Measurements from ENCODE around the gene BICDL1. TPM values are rescaled to one million over a fixed set of nuclear protein-coding genes. Genes with fewer than 3 reads are reported as not detected.

The BICDL1 gene
- polyA plus RNA-seq, 4 donors: 29.9 to 39.4 (median 33.3) TPM

DNA sequence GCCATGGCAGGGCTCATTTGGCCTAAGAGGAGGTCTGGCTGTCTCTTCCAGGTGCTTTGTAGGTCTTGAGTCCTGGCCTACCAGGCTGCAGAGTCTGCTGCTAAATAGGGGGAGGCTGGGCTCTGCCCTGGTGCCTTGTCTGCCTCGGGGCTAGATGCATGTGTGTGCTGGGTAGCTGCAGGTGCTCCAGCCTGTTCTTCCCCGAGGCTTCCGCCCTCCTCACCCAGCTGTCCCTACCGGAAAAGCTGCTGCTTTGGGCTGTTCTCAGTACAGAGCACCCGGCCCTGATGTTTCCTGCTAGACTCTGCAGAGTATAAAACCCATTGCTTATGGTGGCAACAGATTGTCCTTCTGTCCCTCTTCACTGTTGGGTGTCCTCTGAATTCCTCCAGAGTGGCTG, 89.8 kb downstream of the BICDL1 start:
- no peak for DNase-seq (ENCODE audit: low read depth in 4 of 4, low spot score in 3 of 4)

DNA sequence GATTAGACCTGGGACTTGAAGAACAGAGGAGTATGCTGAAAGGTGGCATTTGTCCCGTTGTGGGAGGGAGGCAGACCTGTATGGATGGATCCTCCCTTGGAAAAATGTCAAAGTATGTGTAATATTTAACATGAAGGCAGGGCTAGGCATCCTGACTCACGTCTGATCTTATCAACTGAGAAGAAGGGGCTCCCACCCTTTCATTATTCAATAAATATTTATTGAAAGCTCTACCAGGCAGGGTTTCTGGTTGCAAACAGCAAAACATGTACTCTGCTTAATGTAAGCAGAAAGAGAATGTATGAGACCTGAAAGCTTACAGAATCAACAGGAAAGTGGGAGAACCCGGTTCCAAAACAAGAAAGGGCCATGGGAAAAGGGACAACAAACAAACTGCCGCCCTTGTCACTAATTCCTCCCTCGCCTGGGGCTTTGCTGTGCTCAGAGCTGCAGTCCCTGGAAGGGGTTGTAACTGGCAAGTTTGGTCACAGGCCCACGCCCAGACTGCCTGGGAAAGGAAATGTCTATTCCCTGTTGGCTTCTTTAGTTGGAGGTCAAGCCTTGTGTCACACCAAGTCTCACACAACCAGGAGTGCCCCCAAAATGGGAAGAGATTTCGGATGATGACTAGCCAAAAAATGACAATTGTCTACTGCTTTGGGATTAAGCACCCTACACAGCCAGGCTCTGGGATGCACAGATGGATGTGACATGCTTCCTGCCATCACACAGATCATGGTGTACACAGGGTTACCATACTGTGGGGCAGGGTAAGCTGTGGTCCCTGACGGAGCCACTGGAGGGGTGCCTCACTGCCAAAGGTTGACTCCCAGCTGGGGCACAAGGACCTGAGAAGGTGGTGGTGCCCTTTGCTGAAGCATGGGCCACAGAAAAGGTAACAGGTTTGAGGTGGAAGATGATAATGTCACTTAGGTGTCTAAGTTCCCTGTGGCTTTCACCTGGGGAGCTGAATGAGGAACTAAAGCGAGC, 90.7 kb downstream of the BICDL1 start:
- DNase-seq (ENCODE audit: low read depth in 4 of 4, low spot score in 3 of 4): no peak

DNA sequence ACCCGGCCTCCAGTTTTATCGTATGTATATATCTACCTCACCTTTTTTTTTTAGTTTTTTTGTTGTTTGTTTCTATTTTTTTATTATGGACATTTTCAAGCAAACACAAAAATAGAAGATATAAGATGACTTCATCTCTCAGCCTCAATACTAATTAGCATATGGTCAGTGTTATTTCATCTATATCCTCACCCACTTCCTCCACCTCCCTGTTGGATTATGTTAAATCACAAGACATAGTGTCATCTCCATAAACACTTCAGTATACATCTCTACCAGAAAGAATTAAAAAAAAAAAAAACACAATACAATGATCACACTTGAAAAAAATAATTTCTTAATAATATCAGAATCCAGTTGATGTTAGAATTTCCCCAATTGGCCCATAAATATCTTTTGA, 92.6 kb downstream of the BICDL1 start:
- no peak for DNase-seq (ENCODE audit: low read depth in 4 of 4, low spot score in 3 of 4)

DNA sequence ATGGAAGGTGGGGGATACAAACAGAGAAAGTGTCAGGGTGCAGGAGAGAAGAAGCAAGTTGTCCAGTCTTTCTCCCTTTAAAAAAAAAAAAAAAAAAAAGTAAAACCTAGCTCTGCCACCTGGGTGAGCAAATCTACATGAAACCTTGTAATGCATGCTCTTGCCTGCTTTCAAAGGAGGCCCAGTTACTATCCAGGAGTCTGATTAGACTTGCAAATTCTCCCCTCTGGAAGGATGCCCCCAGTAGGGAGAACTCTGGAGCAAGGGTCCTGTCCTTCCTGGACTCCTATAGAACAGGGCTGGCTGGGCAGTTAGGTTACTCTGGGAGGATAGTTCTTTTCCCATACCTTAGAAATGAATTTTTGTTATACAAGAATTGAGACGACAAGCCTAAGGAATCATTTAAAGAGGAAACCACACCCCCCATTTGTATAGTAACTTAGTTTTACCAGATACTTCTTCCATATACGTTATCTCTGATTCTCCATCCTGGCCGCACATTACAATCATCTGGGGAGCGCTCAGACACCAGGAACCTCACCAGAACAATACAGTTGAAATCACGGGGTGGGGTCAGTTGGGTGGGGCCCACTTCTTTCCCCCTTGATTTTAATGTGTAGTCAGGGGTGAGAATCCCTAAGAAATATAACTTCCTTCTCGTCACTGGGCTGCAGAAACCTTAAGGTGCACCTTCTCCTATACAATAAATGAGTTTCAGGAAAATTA, 97.0 kb downstream of the BICDL1 start:
- no peak for DNase-seq (ENCODE audit: low read depth in 4 of 4, low spot score in 3 of 4)

DNA sequence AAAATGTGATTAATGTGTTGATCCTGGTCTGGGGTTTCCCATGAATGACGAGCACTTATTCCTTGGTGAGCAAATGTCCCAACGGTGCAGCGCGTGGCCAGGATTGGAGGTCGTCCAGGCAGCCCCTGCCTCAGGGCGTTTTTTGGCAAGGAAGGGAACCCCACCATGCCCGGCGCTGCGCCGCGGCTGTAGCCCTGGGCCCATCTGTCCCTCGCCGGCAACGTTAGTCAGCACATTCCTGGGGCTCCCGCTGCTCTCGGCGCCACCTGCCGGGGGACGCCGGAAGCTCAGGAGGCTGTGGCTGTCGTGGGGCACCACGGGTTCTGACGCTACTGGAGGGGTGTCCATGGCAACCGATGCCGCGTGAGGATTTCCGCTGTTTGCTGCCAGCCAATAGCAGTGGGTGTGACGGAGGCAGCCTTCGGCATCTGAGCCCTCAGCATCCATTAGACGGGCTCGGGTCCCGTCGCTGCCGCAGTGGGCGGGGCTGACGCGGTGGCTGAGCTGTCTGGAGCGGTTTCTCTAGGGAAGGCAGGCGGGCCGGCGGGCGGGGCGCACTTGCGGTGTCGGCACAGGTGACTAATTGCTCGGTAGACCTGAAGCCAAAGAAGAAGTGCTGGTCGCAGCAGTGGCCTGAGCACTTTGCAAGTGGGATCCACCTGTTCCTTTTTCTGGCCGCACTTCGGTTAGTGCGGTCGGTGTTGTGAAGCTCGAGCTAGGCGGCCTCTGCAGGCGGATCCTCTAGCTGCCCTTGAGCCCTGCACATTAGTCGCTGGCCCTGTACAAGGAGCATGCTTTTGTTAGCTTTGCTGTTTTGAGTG, 98.0 kb downstream of the BICDL1 start:
- DNase-seq (ENCODE audit: low read depth in 4 of 4, low spot score in 3 of 4): peak; percentile 92 to 98 (median 94)

DNA sequence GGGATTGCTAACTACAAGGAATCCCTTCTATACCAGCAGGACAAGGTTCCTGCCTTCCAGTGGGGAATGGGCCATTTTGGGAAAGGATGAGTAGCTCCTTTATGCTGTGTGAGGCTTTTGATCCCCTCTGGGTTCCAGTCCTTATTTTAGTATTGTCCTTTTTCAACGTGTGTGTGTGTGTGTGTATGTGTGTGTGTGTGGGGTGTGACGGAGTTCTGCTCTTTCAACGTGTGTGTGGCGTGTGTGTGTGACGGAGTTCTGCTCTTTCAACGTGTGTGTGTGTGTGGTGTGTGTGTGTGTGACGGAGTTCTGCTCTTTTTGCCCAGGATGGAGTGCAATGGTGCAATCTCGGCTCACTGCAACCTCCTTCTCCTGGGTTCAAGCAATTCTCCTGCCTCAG, 100.1 kb downstream of the BICDL1 start:
- DNase-seq (ENCODE audit: low read depth in 4 of 4, low spot score in 3 of 4): no peak

DNA sequence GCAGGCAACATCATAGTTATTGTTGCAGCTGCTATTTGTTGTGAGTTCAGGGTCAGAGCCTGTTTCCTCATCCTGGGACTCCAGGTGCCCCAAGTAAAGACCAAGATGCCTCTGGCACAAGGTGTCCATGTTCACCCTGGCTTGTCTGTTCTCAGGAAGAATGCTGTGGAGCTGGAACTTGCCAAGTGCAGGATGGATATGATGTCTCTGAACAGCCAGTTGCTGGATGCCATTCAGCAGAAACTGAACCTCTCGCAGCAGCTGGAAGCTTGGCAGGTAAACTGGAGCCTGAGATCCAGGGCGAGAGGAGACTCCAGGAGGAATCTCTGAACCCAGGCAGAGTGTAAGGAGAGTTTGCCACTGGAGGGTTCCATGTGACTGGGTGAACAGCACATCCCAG, 100.8 kb downstream of the BICDL1 start:
- DNase-seq (ENCODE audit: low read depth in 4 of 4, low spot score in 3 of 4): no peak

DNA sequence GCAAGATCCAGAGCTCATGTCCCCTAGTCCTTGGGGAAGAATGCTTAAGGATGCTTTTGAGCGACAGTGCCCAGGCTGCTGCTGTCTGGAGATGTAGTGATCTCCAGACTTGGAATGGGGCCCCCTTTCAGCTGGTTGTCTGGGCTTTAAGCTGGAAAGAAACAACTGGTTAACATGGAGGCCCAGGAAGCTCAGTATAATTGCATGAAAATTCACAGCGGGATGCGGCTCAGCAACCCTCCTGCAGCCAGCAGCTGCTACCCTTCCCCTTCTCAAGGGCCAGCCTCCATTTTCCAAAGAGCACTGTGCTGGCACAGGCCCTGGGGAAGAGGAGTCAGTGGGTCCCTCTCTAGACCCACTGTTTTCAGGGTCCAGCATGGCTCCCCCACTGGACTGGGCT, 101.2 kb downstream of the BICDL1 start:
- DNase-seq (ENCODE audit: low read depth in 4 of 4, low spot score in 3 of 4): no peak

DNA sequence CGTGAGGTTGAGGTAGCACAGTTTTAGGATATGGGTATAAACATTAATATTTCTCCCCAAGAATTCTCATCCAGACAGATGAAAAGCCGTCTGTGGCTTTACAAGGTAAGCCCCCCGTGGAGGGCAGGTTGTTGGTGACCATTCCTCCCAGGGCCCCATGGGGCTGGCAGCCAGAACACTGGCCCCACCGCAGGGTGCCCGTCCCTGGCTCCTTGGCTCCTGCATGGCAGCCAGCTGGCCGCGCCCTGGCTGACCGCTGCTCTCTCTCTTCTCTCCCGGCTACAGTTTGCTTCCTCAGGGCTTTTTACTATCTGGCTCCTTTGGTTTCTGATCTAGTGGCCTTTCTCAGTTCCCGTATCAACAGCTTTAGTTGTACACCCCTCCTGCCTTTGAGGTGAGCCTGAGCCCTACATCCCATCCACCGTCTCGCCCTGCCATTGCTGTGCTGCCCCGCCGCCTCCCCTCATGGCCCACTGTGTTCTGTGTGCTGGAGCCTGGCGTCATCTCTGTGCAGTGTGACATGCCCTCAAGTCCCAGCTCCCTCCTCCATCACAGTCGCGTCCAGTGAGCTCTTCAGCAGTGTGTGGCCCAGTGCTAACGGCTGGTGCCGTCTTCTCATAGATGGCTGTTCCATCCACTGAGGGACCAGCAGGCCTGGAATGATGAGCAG, 101.7 kb downstream of the BICDL1 start:
- no peak for DNase-seq (ENCODE audit: low read depth in 4 of 4, low spot score in 3 of 4)

DNA sequence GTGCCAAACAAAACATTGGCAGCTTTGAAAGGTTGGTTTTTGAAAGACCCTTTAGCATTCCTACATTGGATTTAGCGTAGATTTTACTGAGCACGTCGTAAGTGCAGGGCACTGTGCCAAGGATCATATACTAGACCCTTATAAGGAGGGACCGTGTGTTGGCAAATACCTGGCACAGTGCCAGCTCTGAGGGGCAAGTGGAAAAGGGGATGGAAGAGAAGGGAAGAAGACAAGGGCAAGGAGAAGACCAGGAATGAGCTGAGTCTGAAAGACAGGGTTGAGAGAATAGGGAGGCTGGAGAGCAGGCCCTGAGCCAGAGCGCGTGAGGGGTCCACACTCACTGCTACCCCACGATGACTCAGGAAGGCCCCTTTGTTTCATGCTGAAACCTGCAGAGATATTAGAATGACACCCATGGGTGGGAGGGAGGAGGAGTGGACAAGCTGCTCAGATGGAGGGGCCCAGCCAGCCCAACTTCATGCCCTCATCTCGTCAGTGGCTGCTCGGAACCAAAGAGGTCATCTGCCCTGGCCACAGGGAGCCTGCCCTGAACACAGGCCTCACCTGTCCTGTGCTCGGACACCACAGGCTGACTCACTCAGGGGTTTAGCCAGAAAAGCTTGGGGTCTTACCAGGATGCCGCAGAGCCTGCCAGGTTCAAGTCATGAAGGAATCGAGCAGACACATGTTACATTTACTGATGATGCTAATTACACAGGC, 102.5 kb downstream of the BICDL1 start:
- DNase-seq (ENCODE audit: low read depth in 4 of 4, low spot score in 3 of 4): no peak

DNA sequence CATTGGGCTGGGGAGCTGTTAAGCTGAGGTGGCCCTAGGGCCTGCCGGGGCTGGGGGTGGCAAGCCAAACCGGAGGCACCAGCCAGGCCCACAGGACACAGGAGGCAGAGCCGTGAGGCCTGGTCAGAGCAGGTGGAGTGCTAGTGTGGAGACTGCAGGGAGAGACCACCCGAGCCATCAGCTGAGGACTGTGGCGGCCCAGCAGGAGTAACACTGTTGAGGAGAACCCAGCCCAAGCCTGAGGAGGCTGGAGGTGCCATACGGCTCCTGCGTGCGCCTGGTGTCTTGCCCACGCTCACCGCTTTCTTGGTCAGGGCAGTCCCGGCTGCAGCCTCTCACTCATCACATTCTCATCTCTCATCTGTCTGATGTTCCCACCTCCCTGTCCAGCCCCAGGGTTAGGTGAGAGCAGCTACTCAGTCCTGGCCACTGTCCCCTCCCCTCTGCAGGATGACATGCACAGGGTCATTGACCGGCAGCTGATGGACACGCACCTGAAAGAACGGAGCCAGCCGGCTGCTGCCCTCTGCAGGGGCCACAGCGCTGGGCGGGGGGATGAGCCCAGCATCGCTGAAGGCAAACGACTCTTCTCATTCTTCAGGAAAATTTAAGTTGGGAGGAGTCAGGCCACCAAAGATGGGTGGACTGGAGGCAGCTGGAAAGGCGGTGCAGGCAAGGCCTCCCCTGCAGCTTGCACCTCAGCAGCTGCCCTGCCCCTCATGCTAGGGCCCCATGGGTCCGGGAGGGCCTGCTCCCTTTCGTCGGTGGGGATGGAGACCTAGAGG, 103.7 kb downstream of the BICDL1 start:
- no peak for DNase-seq (ENCODE audit: low read depth in 4 of 4, low spot score in 3 of 4)

DNA sequence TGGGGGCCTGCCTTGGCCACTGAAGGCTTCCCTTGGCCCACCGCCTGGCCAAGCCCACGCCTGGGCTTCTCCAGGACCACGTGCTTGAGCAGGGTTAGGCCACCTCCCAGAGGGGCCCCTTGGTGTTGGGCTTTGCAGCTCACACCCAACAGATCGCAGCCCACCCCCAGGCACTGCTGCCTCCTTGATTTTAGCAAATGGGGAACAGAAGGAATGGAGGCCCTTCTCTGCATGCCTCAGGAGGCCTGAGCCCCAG, 104.2 kb downstream of the BICDL1 start:
- no peak for DNase-seq (ENCODE audit: low read depth in 4 of 4, low spot score in 3 of 4)

DNA sequence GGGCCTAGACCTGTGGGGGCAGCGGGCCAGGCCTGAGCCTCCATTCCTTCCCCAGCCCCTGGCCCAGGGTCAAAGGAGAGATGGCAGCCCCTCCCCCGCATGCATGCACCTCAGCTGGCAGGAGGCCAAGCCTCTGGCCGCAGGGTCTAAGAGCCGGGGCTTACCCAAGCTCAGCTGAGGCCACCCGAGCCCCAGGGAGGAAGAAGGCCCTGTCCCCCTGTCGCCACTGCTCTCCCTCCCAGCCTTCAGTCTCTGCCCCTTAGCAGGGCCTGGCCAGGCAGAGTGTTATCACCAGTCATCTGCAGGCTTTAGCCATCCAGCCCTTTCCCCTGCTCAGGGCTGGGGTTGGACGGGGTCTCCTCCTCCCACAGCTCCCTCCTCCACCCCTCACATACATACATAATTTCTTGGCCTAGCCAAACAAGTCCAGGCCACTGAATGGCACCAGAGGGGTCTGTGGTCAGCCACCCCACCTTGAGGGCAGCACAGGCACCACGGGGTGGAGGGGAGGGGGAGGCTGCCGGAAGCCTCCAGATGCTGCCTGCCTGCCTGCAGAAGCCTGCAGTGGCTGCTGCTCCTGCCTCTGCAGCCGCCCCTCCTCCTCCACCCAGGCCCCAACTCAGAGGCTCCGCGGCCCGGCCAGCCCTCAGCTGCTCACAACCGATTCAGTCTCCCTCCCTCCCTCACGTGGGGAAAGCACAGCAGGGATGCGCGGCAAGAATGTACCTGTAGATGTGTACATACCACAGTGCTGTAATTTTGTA, 104.7 kb downstream of the BICDL1 start:
- no peak for DNase-seq (ENCODE audit: low read depth in 4 of 4, low spot score in 3 of 4)

DNA sequence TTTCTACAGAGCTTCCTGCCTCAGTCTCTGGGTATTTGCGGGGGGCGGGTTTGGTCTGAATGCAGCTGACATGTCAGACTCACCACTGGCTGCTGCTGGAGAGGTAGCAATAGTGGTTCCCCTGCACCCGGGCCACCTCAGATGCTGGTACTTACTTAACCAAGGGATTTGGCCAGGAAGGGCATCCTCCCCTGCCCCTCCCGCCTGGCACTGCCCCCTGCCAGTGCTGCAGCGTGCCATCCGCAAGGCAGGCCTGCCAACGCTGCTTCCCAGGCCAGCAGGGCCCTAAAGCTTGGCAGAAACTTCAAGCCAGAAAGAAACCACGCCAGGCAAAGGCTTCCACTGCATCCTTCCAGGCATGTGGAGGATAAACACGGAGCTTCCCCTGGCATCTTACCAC, 105.4 kb downstream of the BICDL1 start:
- no peak for DNase-seq (ENCODE audit: low read depth in 4 of 4, low spot score in 3 of 4)

DNA sequence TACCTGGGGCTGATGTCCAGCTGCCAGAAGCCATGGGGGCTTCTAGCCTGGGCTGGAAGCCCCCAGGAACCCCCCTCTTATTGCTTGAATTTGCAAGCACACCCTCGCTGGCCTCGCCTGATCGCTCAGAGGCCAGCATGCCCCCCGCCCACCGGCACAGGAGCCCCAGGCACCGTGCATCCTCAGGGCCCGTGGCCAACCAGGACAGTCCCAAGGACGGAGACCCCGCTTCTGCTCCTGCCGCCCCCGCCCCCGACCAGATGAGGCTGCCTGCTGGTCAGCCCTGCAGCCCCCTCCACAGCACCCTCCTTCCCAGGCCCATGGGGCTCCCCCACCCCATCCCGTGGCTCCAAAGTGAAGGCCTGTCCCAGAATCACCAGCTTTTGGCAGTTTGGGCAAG, 106.3 kb downstream of the BICDL1 start:
- no peak for DNase-seq (ENCODE audit: low read depth in 4 of 4, low spot score in 3 of 4)

DNA sequence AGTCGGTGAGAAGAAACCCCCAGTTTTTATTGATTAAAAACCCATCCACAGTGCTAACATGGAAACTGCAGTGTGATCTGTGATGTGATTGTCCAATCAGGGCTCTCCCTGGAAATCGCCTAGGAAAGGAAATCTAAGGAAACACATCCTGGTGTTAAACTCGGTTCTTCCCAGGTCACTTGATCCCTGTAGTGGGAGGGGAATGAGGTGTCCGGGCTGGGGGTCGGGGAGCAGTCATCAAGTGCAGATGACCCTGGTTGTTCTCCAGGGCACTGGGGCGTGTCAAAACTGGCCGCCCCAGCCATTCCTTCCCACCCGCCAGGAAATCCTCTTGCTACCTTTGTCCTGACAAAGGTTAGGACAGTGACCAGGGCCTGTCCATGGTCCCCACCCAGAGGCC, 106.7 kb downstream of the BICDL1 start:
- no peak for DNase-seq (ENCODE audit: low read depth in 4 of 4, low spot score in 3 of 4)

DNA sequence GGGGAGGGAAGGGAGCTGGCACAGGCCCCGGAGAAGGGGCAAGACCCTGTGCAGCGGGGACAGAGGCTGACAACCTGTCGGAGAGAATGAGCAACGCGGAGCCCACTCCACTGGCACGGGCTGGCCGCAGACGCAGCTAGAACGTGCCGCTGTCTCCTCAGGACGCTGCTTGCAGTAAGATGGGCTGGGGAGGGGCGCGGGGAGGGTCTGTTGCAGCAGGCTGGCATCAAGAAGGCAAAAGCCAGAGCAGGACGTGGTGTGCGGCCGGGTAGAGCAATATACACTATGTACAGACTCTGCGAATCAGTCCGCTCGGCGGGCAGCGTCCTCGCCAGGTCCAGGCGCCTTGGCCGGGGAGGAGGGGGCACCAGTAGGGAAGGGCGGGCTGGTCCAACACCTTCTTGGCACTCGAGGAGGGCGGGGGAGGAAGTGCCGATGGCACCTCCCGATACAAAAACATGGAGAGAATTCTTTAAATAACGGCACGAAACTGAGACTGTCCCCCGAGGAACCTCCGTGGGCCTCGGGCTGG, 107.7 kb downstream of the BICDL1 start:
- no peak for DNase-seq (ENCODE audit: low read depth in 4 of 4, low spot score in 3 of 4)

DNA sequence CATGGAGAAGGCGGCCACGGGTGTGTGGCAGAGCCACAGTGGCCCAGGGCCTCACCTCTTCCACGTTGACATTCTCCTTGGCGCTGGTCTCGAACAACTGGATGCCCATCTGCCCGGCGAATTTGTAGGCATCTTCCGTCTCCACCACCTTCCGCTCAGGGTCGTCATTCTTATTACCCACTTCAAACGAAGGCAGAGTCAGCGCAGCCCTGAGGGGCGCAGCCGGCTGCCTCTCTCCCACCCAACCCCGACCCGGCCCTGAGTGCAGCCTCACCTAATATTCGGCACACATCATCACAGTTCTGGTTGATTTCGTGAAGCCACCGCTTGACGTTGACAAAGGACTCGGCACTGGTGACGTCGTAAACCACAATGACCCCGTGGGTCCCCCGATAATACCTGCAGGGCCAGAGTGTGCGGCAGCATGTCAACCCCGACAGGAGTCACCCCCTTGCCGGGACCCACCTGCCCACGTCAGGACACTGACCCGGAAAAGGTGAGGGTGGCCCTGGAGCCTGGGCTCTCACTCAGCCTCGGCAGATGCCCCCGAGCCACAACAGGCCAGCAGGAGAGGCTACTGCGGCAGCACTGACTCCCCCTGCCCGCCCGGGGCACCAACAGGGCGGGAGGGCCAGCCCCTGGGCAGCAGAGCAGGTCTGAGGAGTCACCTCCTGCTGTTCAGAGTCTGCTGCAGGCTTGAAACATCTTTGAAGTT, 109.9 kb downstream of the BICDL1 start:
- DNase-seq (ENCODE audit: low read depth in 4 of 4, low spot score in 3 of 4): no peak
